ENCODE data around the gene TMEM185B. TPM values are rescaled to one million over a fixed set of nuclear protein-coding genes. Genes with fewer than 3 reads are reported as not detected.

The TMEM185B gene
- total and polyA plus RNA-seq, 10 of the 15 experiments (the other 5 are each of a cell fraction or from before 2014, with no cell fraction given) = 2.4 to 20.9 (median 14.5) TPM

DNA sequence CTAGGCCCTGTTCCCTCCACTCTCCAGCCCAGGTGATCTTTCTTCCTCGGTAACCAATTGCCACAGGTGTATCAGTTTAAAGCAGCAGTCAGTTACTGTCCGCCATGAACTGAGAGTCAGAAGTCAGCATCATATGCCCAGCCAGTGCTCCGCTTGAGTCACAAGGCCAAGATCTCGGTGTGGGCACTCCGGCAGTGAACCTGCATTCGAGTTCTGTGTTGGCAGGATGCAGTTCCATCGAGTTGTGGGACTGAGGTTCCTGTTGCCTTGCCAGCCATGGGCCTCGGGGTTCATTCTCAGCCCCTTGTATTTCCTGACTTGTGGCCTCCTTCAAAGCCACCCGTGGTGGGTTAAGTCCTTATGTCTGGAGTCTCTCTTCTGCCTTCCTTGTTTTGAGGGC, 3.1 kb upstream of the TMEM185B start:
- ChIA-PET CTCF (interaction anchor here (0.9 to 3.2 kb wide), 3 partner anchors 26 to 84 kb away, joined by 3 to 48 read pairs (median 5); partner anchors contain the start of gene RALB), RAD21 (ENCODE audit: unreplicated experiment) (interaction anchor here (0.6 to 1.9 kb wide), 2 partner anchors 87 to 533 kb away, joined by 3 to 7 read pairs; no protein-coding TSS in a partner anchor), SMC1A (ENCODE audit: uncharacterized antibody, unreplicated experiment) (interaction anchor here (1.0 to 2.2 kb wide), 2 partner anchors 50 to 87 kb away, joined by 5 to 12 read pairs; no protein-coding TSS in a partner anchor), POLR2A (no interaction called here)
- Histone ChIP-seq H3K9ac (ENCODE audit: control insufficient read depth, insufficient read depth, low read length) (no peak overlapping the region), H3K36me3 (ENCODE audit: control insufficient read depth in 2 of 2, insufficient read depth in 2 of 2, low read length in 1 of 2) (no peaks in the 10 kb centered on the region), H3K27me3 (replicated peaks in 1 of 2; ENCODE audit: control insufficient read depth in 2 of 2, insufficient read depth in 2 of 2, low read length in 1 of 2) (no peaks in the 10 kb centered on the region), H3K4me3 (no peak overlapping the region), H3K9me3 (replicated peaks; ENCODE audit: control insufficient read depth, insufficient read depth, low read length) (no peaks in the 10 kb centered on the region), H3K27ac (ENCODE audit: control insufficient read depth, insufficient read depth) (no peak overlapping the region), H3K4me1 (ENCODE audit: control insufficient read depth, insufficient read depth, low read length) (peaks cover 24% of the 10 kb centered on the region), H2AFZ (ENCODE audit: control insufficient read depth, low read depth, low read length) (no peak overlapping the region), H4K20me1 (ENCODE audit: control insufficient read depth, insufficient read depth) (no peaks in the 10 kb centered on the region), H3K4me2 (ENCODE audit: control insufficient read depth, insufficient read depth) (no peak overlapping the region), H3K79me2 (ENCODE audit: control insufficient read depth, insufficient read depth, low read length) (peaks cover 40% of the 10 kb centered on the region)
- ATAC-seq (no peak), DNase-seq (ENCODE audit: low read depth, low spot score) (no peak), FAIRE-seq (no peak)
- TF ChIP-seq, protein P1, sequence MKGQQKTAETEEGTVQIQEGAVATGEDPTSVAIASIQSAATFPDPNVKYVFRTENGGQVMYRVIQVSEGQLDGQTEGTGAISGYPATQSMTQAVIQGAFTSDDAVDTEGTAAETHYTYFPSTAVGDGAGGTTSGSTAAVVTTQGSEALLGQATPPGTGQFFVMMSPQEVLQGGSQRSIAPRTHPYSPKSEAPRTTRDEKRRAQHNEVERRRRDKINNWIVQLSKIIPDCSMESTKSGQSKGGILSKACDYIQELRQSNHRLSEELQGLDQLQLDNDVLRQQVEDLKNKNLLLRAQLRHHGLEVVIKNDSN (IDR thresholded peaks at IDR 0.05; ENCODE audit: borderline replicate concordance, extremely low read length, insufficient read depth, low read depth, low read length) = no peak
- TF ChIP-seq NR2C1 (IDR thresholded peaks at IDR 0.05) = no peak
- no peak for TF ChIP-seq TARDBP (IDR thresholded peaks at IDR 0.05; ENCODE audit: borderline replicate concordance)
- no peak for TF ChIP-seq HCFC1 (IDR thresholded peaks at IDR 0.05; ENCODE audit: low read length)
- TF ChIP-seq BMI1 (IDR thresholded peaks at IDR 0.05; ENCODE audit: borderline replicate concordance) = no peak
- TF ChIP-seq LARP7 (IDR thresholded peaks at IDR 0.05) = no peak
- TF ChIP-seq KLF5 (IDR thresholded peaks at IDR 0.05; ENCODE audit: partially characterized antibody) = no peak
- in situ Hi-C loops (cut with MboI) (no loop called here), intact Hi-C loops (cut with micrococcal nuclease; ENCODE audit: unreplicated experiment) (no loop called here)
- no TSS peak for BruUV-seq (replicated peaks)
- 82% methylated on average over 9 of the region's 9 CpGs for WGBS (ENCODE audit: insufficient coverage, insufficient replicate concordance, low lambda C conversion rate, missing lambda C conversion rate)

Data from GM12878 (cell line).